Left lung (tissue), 10 donors: Measurements from ENCODE around the gene PPP1R14D. TPM values are rescaled to one million over a fixed set of nuclear protein-coding genes. Genes with fewer than 3 reads are reported as not detected.

Source experiments
- ATAC-seq: fragments of 200-7000 bp; cut with Tn5 transposase; one replicate; pipeline ENCODE4 v1.9.1; 2020; ENCODE audit warnings: moderate library complexity
- DNase-seq, 4 donors: peaks; one replicate each; pipeline ENCODE4 v3.0.0-alpha.2; 2013 to 2020
- H3K27ac ChIP-seq, 2 donors: fragments of 200-600 bp; sonication (generic) in 1 of 2; one replicate each; pipeline versions ENCODE4 v1.5.0 to v1.8.0; 2020 to 2021
- H3K27me3 ChIP-seq, 2 donors: fragments of 200-600 bp; sonication (generic) in 1 of 2; one replicate each; pipeline versions ENCODE4 v1.5.0 to v1.8.0; 2020 to 2021
- H3K36me3 ChIP-seq, 2 donors: fragments of 200-600 bp; sonication (generic) in 1 of 2; one replicate each; pipeline versions ENCODE4 v1.5.0 to v1.8.0; 2020 to 2021
- H3K4me1 ChIP-seq, 2 donors: fragments of 200-600 bp; one replicate each; pipeline ENCODE4 v1.8.0; 2021
- H3K4me3 ChIP-seq, 2 donors: fragments of 200-600 bp; sonication (generic) in 1 of 2; one replicate each; pipeline versions ENCODE4 v1.5.0 to v1.8.0; 2020 to 2021; ENCODE audit warnings: mild to moderate bottlenecking in 1 of 2
- H3K9me3 ChIP-seq, 2 donors: fragments of 200-600 bp; sonication (generic) in 1 of 2; one replicate each; pipeline versions ENCODE4 v1.5.0 to v1.8.0; 2020 to 2021
- CTCF ChIP-seq, 2 donors: fragments of 200-600 bp; sonication (generic) in 1 of 2; IDR thresholded peaks; one replicate each; pipeline versions ENCODE4 v1.5.0 to v1.8.0; 2021; ENCODE audit warnings: antibody characterized with exemption in 2 of 2
- intact Hi-C, 2 donors: fragments of 100-400 bp; cut with DNase I; formaldehyde crosslinking; loops; one replicate each; pipeline versions ENCODE4 v1.11.2 to v1.14.2; 2022
- polyA plus RNA-seq, 6 donors: library from polyadenylated mRNA; unstranded; fragments of 120-200 nt; gene quantifications; one replicate each; pipeline ENCODE4 v1.2.1, GENCODE V29; 2013; ENCODE audit not compliant: insufficient read length in 6 of 6
- total RNA-seq, 2 donors: library from RNA; stranded (reverse); fragmentation: NEBNext Ultra II Directional; extraction: Animal tissue kit (Norgen Biotek cat#: 25700); gene quantifications; one replicate each; pipeline ENCODE4 v1.2.1, GENCODE V29; 2021
- donor health status: DM: no; HTN: yes; CAD: no.
- donor health status: DM: no; HTN: no; CAD: no.

The PPP1R14D gene
- total and polyA plus RNA-seq, 8 donors: 0.20 to 0.50 (median 0.38) TPM; not detected in 1

DNA sequence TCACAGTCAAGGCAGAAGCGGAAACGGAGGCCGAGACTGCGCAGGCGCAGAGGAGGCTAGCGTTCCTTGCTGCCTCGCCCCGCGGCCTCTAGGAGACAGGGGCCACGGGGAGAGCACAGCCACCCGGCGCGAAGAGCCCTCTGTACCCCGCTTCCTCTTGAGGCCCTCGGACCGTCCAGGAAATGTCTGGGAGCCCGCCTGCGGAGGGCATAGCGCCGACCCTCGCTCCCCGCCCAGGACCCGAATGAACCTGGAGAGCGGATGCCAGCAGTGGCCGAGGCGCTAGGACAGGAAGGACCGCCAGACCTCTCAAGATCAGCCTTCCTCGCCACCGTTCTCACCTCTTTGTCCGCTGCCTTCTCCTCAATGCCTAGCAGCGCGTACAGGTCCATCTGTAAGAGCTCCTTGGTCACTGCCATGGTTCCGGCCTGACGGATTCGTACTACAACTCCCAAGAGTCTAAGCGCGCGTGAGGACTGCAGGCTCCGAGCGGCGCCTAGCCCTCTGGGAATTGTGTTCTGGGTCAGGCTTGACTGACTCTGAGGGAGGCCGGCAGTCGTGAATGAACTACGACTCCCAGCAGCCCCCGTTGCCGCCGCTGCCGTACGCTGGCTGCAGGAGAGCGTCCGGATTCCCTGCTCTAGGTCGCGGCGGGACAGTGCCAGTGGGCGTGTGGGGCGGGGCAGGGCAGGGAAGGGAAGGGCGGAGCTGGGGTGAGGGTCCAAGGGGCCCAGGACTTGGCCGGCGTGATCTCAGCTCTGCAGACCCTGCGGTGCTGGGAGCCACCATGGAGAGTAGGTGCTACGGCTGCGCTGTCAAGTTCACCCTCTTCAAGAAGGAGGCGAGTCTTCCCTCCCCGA is 21.2 kb downstream of the PPP1R14D start, which contains the start of the genes DNAJC17 and ZFYVE19:
Gene DNAJC17 (minus strand): TSS at position 446 of the 860 bp plus-strand sequence. CDS start 27 bp downstream, at position 419.
Gene ZFYVE19 (plus strand): TSS at position 62 of the 860 bp plus-strand sequence. CDS start 501 bp downstream, at position 563.
- peak within 1 kb of the TSS; percentile 93 to 94 for H3K27ac ChIP-seq
- no peaks in the 10 kb centered on the region for H3K9me3 ChIP-seq
- H3K27me3 ChIP-seq: no peaks in the 10 kb centered on the region
- H3K4me3 ChIP-seq: peak within 1 kb of the TSS; percentile 71 to 97
- DNase-seq (peak; percentile 95 to 99 (median 98)), ATAC-seq (peak; percentile 99)
- H3K36me3 ChIP-seq: peaks cover 0 to 30% of the 10 kb centered on the region in 2 donors
- peak in 1 of 2 donors; percentile 7 for TF ChIP-seq CTCF (IDR thresholded peaks at IDR 0.05)
- intact Hi-C loops: no loop called here
- H3K4me1 ChIP-seq: peaks cover 10 to 38% of the 10 kb centered on the region in 2 donors

DNA sequence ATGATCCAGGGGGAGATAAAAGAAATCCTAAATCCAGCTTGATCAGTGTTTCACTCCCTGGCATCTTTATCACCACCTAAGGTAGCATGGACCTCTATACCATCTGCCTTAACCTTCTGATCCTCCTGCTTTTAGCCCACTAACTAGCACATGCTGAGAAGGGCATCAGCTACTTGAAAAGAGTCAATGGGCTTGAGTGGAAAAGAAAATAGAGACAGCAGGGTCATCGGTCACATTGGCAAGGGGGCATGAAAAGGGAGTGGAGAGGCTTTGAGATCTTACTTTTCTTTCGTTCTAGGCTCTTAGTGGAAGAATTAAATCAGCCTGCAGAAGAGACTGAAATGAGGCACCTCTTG is 21.9 kb downstream of the PPP1R14D start:
- Histone ChIP-seq H3K36me3 (peaks cover 0 to 24% of the 10 kb centered on the region in 2 donors), H3K9me3 (no peaks in the 10 kb centered on the region), H3K27ac (peak overlapping the region; percentile 93 to 94), H3K4me1 (peaks cover 10 to 38% of the 10 kb centered on the region in 2 donors), H3K27me3 (no peaks in the 10 kb centered on the region), H3K4me3 (peak overlapping the region; percentile 71 to 97)
- no peak for DNase-seq
- TF ChIP-seq CTCF (IDR thresholded peaks at IDR 0.05): no peak
- intact Hi-C loops: no loop called here
- ATAC-seq: no peak

- peaks cover 10 to 36% of the 10 kb centered on the region in 2 donors for H3K4me1 ChIP-seq
- peak in 1 of 4 donors; percentile 12 for DNase-seq
- ATAC-seq: no peak
- peaks cover 0 to 9% of the 10 kb centered on the region in 2 donors for H3K36me3 ChIP-seq
- no peak for TF ChIP-seq CTCF (IDR thresholded peaks at IDR 0.05)
- intact Hi-C loops: no loop called here
- no peaks in the 10 kb centered on the region for H3K27me3 ChIP-seq
- H3K4me3 ChIP-seq: no peak overlapping the region
- H3K9me3 ChIP-seq: no peaks in the 10 kb centered on the region
- H3K27ac ChIP-seq: no peak overlapping the region
These were observed 24.8 kb downstream of the PPP1R14D start for GRCh38 chr15:40803688-40804087.

DNA sequence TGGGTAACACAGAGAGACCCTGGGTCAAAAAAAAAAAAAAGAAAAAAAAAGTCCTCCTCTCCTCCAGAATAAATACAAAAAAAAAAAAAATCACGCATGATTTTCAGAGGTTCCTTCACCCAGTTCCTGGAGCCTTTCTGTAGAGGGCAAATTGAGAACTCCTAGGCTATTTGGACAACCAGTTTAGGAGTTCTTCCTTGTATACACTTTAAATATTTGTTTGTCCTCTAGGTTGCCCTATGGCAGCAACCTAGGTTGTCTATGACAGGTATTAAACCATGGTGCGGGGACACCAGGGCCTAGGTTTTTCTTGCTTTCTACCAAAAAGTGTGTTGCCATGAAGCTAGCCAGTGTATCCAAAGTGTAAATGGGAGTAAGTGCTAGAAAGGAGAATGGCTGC is 25.4 kb downstream of the PPP1R14D start:
- no peak for ATAC-seq
- Histone ChIP-seq H3K27ac (no peak overlapping the region), H3K27me3 (no peaks in the 10 kb centered on the region), H3K4me3 (no peak overlapping the region), H3K9me3 (no peaks in the 10 kb centered on the region), H3K4me1 (peaks cover 9 to 32% of the 10 kb centered on the region in 2 donors), H3K36me3 (peaks cover 0 to 13% of the 10 kb centered on the region in 2 donors)
- intact Hi-C loops: no loop called here
- no peak for TF ChIP-seq CTCF (IDR thresholded peaks at IDR 0.05)
- no peak for DNase-seq

DNA sequence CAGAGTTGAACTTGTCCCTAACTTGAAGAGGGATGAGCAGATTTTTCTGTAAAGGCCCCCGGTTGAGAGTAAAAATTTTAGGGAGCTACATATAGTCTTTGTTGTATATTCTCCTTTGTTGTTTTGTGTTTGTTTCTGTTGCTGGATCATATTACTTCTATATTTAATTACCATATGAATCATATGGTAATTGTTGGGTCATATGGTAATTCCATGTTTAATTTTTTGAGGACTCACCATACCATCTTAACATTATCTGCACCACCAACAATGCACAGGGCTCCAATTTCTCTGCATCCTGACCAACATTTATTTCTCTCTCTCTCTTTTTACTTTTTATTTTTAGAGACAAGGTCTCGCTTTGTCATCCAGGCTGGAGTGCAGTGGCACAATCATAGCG is 29.0 kb downstream of the PPP1R14D start:
- intact Hi-C loops: no loop called here
- Histone ChIP-seq H3K4me3 (no peak overlapping the region), H3K9me3 (no peaks in the 10 kb centered on the region), H3K27ac (no peak overlapping the region), H3K27me3 (no peaks in the 10 kb centered on the region), H3K36me3 (peaks cover 0 to 13% of the 10 kb centered on the region in 2 donors), H3K4me1 (peaks cover 3 to 35% of the 10 kb centered on the region in 2 donors)
- ATAC-seq: no peak
- no peak for TF ChIP-seq CTCF (IDR thresholded peaks at IDR 0.05)
- no peak for DNase-seq
